HG03432 (cell line): ENCODE data around the gene CMTM7.

Experiments used
- ATAC-seq: cut with Tn5 transposase; IDR thresholded peaks from one replicate; pipeline ENCODE4 v1.9.1; 2021; ENCODE audit warnings: mild to moderate bottlenecking, moderate library complexity; ENCODE audit not compliant: unreplicated experiment

Gene CMTM7

GRCh38 chr3:32482693-32483092, 91.0 kb downstream of the CMTM7 start:
- no peak for ATAC-seq

GRCh38 chr3:32483772-32484171, 92.1 kb downstream of the CMTM7 start:
- ATAC-seq, result no peak

DNA sequence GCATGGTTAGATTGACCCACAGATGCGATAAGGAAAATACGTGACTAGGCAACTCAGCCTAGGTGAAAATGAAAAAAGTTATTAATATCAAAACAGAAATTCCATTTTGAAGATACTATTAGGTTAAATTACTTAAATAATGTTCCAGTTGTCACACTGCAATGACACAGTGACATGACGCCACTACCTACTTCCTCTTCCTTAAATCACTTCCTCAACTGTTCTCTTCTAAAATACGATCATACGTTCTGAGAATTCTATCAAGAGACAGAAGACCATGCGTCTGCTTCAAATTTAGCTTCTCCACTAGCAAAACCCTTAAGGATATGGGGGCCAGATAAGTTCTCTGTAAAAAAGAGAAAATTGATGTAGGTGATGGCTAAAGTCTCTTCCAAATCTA, 92.8 kb downstream of the CMTM7 start:
- ATAC-seq, result no peak

- no peak for ATAC-seq
These were observed 96.3 kb downstream of the CMTM7 start for GRCh38 chr3:32487781-32488473.

DNA sequence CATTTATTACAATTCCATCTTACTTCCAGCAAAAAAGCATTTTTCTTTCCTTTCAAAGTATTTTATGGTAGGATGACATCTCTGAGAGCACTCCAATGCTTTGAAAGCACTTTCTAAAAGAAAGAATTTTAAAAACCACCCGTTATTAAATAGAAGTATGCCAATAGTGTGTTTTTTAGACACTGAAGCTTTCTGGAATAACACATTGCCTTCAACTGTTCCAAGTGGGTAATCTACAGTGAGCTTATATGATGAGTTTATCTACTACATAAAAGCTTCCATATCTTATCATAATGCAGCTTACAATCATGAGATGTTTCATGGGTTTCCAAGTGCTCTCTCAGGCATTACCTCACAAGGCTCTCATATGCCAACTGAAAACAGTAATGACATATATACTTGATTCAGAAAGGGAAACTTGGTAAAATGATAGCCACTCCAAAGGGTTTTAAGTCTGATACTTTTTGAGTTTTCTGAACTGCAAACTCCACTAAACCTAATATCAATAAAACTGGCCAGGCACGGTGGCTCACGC, 96.9 kb downstream of the CMTM7 start:
- ATAC-seq, result no peak

DNA sequence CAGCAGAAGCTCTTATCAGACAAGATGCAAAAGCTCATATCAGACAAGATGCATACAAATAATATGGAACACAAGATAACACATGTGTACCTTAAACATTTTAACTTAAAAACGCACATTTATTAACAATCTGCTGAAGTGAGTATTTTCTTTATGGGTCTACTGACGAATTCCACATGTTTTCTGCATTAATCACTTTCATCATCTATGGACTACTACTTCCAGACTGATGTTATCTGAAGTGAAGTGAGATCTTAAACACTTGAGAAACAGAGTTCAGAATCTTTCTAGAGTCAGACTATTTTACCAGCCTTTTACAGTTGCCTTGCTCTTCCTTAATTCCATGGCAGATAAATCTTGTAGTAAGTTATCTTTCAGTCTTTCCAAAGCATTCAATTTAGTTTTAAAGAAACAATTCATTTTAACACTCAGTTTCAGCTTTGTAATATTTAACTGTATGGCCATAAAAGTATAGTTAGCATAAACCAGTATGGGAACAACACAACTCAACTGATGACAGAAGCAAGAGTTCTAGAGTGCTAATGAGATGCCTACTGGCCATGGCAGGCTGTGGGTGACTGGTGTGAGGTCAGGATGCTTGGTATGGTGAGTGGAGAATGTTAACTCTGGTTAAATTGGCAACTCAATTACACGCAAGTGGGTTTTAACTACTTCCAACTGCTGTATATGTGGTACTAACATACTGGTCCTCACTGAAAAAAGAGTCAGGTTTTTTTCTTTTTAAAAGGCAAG, 101.2 kb downstream of the CMTM7 start:
- no peak for ATAC-seq

DNA sequence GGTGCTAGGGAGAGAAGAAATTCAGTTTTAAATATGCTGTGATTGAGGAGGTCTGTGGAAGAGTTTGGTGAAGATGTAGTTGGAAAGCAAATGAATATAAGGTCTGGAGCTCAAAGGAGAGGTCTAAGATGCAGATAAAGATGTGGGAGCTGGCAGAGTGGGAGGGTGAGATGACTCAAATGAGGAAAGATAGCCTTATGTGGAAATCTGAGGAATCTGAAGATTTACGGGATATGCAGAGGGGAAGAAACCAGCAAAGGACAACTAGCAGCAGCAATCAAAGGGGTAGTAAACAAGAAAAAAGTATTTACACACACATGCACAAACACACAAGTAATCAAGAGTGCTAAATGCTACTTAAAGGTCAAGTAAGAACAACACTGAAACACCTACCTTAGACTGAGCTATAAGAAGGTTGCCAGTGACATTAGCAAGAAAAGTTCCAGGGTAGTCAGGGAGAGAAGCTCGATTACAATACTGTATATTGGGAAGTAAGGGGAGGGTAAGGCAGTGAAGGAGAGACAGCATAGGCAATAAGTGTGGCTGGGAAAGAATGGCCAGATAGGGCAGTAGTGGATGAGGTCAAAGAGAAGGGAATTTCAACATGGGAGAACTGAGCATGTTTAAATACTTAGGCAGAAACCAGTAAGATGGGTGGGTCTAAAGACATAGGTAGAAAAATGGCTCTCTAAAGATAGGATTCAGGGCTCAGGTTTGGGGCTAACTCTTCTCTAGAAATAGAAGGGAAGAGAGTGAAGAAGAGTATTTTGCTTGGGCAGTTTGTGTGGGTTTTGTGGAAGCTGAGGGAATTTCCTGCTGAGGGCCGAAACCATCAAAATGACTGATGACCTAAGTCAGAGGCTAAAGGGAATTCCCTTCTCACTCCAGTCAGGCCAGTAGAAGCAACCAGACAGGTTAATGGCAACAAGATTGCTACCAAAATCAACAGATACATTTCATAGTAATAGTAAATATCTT, 102.1 kb downstream of the CMTM7 start:
- ATAC-seq, result peak; percentile 89

GRCh38 chr3:32495085-32495484, 103.4 kb downstream of the CMTM7 start:
- ATAC-seq, result no peak

DNA sequence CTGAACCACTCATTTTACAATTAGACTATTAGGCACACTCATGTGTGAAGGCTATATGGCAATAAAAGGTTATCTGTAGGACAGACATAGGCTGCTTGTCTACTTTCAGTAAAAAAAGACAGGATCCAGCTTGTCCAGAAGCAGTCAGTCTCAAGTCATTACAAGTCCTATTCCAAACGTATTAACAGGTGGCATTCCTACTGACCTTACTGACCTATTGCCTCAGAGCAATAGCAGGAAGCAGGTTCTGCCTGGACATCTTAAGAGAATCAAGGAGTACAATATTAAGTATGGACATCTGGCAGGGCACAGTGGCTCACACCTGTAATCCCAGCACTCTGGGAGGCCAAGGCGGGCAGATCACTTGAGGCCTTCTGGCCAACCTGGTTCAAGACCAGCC, 104.0 kb downstream of the CMTM7 start:
- ATAC-seq, result no peak

DNA sequence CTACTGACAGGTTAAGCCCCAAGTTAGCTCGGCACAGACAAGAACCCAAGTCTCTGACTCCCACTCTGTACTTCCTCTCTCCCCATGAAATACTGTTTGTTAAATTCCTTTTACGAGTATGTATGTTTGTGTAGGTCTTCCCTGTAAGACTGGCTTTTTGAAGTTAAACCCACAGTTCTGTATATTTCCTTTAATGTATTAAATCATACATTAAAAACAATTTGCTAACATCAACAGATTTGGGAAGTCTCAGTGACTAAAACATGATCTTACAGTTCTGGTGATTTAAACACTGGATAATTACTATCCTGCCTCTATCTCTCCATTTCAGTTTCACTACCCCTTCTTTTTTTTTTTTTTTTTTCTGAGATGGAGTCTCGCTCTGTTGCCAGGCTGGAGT, 106.6 kb downstream of the CMTM7 start:
- no peak for ATAC-seq

DNA sequence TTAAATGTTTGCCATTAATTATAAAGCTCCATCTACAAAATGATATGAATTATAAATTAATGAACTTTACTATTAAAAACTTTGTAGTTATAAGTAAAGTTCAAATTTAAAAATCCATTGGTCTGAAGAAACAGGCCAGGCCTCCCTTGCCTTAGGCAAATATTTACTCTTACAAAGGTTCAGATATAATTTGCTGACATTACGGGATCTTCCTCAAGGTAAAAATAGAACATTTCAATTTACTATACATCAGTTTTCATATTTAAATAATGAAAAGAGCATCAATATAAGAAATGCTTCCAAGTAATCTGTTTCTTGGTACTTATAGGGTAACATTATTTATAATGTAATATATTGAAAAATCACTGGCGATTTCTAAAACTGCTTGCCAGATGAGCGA, 107.3 kb downstream of the CMTM7 start:
- ATAC-seq, result no peak

DNA sequence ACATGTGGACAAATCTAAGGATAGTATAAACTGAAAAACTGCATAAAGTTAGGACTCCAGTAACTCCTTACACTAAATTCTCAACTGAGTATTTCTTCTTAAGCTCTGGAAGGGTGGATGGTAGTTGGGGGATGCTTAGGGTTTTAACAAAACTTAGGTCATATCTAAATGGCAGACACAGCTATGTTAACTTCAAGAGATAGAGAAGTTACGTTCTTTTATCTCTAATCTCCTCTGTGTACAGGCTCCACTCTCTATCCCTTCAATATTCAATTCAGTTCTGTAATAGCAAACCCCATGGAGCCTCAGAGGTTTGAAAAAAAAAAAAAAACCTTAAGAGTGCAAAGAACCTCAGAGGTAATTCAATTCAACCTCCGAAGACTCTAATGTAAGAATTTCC, 107.9 kb downstream of the CMTM7 start:
- no peak for ATAC-seq

- ATAC-seq, result no peak
These were observed 108.6 kb downstream of the CMTM7 start for GRCh38 chr3:32500231-32500630.

DNA sequence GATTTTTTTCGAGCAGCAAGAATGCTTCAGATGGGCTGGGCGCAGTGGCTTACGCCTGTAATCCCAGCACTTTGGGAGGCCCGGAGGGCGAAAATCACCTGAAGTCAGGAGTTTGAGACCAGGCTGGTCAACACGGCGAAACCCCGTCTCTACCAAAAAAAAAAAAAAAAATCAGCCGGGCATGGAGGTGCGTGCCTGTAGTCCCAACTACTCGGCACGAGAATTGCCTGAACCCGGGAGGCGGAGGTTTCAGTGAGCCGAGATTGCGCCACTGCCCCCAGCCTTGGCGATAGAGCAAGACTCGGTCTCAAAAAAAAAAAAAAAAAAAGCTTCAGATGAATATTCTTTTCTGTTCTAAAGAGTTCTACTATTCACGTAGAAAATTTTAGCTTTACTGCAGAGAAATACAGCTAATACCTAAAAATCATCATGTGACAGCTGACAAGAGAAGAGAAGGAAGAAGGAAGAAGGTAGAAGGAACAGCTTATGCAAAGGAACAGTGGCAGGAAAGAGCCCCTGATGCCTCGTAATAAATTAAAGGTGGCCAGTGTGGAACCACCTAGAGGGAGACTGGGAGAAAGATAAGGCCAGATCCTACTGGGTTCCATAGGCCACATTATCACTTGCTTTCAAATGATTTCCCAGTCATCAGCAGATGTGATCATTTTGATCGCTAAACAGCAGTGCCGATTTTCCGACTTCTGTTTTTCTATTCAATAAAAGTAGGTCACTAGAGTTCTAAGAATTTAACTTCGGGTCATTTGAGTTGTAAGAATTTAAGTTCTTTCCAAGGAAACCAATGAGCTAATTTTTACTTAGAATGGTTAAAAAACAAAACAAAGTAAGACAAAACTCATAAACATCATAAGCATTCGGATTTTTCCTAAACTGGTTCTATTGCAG, 109.5 kb downstream of the CMTM7 start:
- ATAC-seq, result no peak

DNA sequence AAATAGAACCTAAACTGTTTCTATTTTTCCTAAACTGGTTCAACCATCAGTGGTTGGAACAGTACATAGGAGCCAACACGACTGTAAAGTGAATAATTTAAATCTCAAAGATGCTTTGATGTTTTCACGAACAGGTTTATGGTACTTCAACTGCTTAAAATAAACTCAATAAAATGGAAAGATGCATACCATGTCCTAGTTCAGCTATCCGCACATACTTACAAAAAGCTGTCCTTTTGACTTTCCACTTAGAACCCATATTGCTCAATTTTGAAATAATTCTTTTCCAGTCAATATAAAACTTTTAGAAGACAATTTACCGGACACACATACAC, 110.1 kb downstream of the CMTM7 start:
- no peak for ATAC-seq

DNA sequence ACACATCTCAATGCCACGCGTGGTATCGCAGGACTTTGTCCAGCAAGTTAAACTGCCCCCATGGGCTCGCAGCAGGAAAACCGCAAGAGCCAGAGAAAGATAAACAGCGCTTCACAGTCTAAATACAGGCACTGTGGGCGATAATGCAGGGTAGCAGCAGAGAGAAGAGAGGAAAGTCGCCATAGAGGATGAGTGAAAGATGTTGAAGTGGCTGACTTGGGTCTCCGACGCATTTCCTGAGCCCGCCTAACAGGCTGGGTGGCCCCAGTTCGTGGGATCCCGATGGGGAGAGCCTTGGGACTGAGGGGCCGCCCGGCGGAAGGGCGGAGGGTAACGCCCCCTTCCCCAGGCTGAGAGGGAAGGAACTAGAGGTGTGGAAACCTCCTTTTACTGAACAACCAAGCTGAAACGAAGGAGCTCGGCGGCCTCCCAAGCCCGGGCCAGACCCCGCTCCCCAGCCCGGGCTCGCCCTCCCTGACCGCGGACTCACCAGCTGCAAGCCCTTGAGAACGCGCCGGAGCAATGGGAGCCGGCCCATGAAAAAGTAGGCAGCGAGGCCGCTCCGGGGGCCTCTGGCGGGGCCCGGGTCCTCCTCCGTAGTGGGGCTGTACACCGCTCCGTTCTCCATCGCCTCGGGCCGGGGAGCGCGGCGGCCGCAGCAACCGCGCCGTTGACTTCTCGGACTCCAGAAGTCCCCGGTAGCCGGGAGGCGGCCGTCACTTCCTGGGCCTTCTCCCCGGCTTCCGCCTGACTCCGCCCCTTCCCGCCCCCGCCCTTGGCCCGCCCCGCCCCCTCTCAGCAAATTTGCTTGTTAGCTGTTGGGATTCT, 110.7 kb downstream of the CMTM7 start, which contains the start of gene CMTM6:
CMTM6 (minus strand) TSS at position 735 of the 828 bp plus-strand sequence; CDS start at position 628, 107 bp downstream.
- peak; percentile 86 for ATAC-seq

DNA sequence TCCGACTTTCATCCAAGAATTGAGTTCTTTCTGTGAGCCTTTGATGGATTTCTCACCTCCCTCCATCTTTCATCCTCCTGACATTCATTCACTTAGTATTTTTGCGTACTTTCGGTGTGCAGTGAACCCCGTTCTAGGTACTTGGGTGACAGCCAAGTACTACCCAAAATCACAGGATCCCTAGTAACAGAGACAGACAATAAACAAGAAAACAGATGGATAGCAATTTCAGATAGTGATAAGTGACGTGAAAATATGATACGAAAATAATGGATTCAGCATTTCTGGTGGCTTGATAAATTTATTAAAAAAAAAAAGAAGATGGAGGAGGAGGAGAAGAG, 111.3 kb downstream of the CMTM7 start:
- no peak for ATAC-seq
